Ovary (tissue), 9 donors: Measurements from ENCODE around the gene BMS1. TPM values are rescaled to one million over a fixed set of nuclear protein-coding genes. Genes with fewer than 3 reads are reported as not detected.
"Not testable (repeated sequence)": the region's sequence is repeated elsewhere in the genome, so short reads cannot be mapped to it uniquely, and the experiment has no call there.

Experiments
- DNase-seq, 5 donors: peaks; one replicate each; pipeline ENCODE4 v3.0.0-alpha.2; 2019 to 2020
- H3K27ac ChIP-seq, 2 donors: fragments of 200-600 bp; one replicate each; pipeline versions ENCODE4 v1.5.1 to v1.8.0; 2019 to 2022
- H3K27me3 ChIP-seq: fragments of 200-600 bp; one replicate; pipeline ENCODE4 v1.8.0; 2022
- H3K36me3 ChIP-seq: fragments of 200-600 bp; sonication (generic); one replicate; pipeline ENCODE4 v1.5.1; 2019
- H3K4me1 ChIP-seq: one replicate; pipeline ENCODE4 v1.8.1; 2013; ENCODE audit warnings: mild to moderate bottlenecking, moderate library complexity; ENCODE audit not compliant: insufficient read depth
- H3K4me3 ChIP-seq: fragments of 200-600 bp; sonication (generic); one replicate; pipeline ENCODE4 v1.5.1; 2017
- H3K9me3 ChIP-seq, 2 donors: fragments of 200-600 bp in 1 of 2; sonication (generic) in 1 of 2; one replicate each; pipeline versions ENCODE4 v1.5.1 to v1.8.1; 2013 to 2019; ENCODE audit warnings: mild to moderate bottlenecking in 1 of 2, moderate library complexity in 1 of 2
- CTCF ChIP-seq, 3 donors: fragments of 450-650 bp in 2 of 3; fragments of 200-600 bp in 1 of 3; IDR thresholded peaks; one replicate each; pipeline versions ENCODE4 v1.5.1 to v1.8.0; 2016 to 2022; ENCODE audit warnings: antibody characterized with exemption in 3 of 3, mild to moderate bottlenecking in 1 of 3
- EP300 ChIP-seq: sonication (generic); formaldehyde crosslinking; IDR thresholded peaks from one replicate; pipeline ENCODE4 v1.6.1; 2017; ENCODE audit warnings: antibody characterized with exemption
- POLR2A ChIP-seq: fragments of 450-650 bp; IDR thresholded peaks from one replicate; pipeline ENCODE4 v1.6.1; 2017; ENCODE audit warnings: antibody characterized with exemption, mild to moderate bottlenecking, moderate library complexity
- WGBS, 3 donors: extraction: QIAGEN DNeasy Blood & Tissue Kit in 1 of 3; methylation state at CpG; one replicate each; pipeline versions ENCODE4 v1.1.5 to v1.1.7; 2013 to 2017; 5-methylcytosine and 5-hydroxymethylcytosine counted together
- intact Hi-C, 4 donors: fragments of 100-400 bp; cut with DNase I; formaldehyde crosslinking; loops; one replicate each; pipeline versions ENCODE4 v1.11.0 to v1.15.1; 2022 to 2023
- polyA plus RNA-seq, 2 donors: library from polyadenylated mRNA; stranded (reverse); fragments of 200-250 nt in 1 of 2; fragments of 350-450 nt in 1 of 2; fragmentation: Illumina TruSeq in 1 of 2; extraction: RNeasy Lipid Tissue Mini Kit (QIAGEN cat#74804) in 1 of 2; gene quantifications; one replicate each; pipeline ENCODE4 v1.2.3, GENCODE V29; 2013 to 2014
- total RNA-seq, 7 donors: library from RNA; depleted of rRNA in 2 of 7; stranded (reverse); fragments of >200 nt in 2 of 7; fragmentation: NEBNext Ultra II Directional in 3 of 7; extraction: Animal tissue kit (Norgen Biotek cat#: 25700) in 3 of 7; gene quantifications; one replicate each; pipeline versions ENCODE4 v1.1.0 to v1.2.4, GENCODE V29; 2016 to 2023
- donor health status: DM: no; HTN: no; CAD: no; lungs with moderate emphysema.
- donor health status: DM: no; HTN: no; CAD: no.
- donor health status: Bipolar disorder and iron deficiency.
- donor health status: DM: yes; HTN: yes; CAD: no.
- donor health status: DM: no; HTN: no; CAD: no.
- donor health status: DM: yes; HTN: yes; CAD: no.

BMS1 gene
- total and polyA plus RNA-seq, 9 donors: 8.4 to 16.0 (median 13.3) TPM

GRCh38 chr10:42836096-42836495, 53.5 kb downstream of the BMS1 start:
- intact Hi-C loops: no loop called here
- H3K27me3 ChIP-seq: no peaks in the 10 kb centered on the region
- no peaks in the 10 kb centered on the region for H3K4me1 ChIP-seq
- H3K36me3 ChIP-seq: no peaks in the 10 kb centered on the region
- WGBS, 3 donors: 38 to 42% (median 40%) methylated on average over 14 of the region's 14 CpGs
- H3K27ac ChIP-seq: no peak overlapping the region
- H3K9me3 ChIP-seq: no peaks in the 10 kb centered on the region
- TF ChIP-seq POLR2A (no peak), EP300 (no peak), CTCF (IDR thresholded peaks at IDR 0.05) (no peak)
- no peak overlapping the region for H3K4me3 ChIP-seq
- DNase-seq: no peak

- Histone ChIP-seq H3K27ac (no peak overlapping the region), H3K4me1 (no peaks in the 10 kb centered on the region), H3K27me3 (no peaks in the 10 kb centered on the region), H3K9me3 (no peaks in the 10 kb centered on the region), H3K4me3 (no peak overlapping the region), H3K36me3 (no peaks in the 10 kb centered on the region)
- no peak for TF ChIP-seq POLR2A
- TF ChIP-seq CTCF (IDR thresholded peaks at IDR 0.05): no peak
- intact Hi-C loops: no loop called here
- no peak for DNase-seq
- WGBS, 3 donors: 2 to 4% (median 3%) methylated on average over 52 to 60 of the region's 60 CpGs
These were observed 54.3 kb downstream of the BMS1 start for GRCh38 chr10:42836771-42837468.

GRCh38 chr10:42844810-42845209, 62.2 kb downstream of the BMS1 start:
- H3K9me3 ChIP-seq, H3K27ac ChIP-seq, H3K4me3 ChIP-seq, DNase-seq, H3K4me1 ChIP-seq, H3K27me3 ChIP-seq, H3K36me3 ChIP-seq, intact Hi-C loops: not testable (repeated sequence)
- 6 to 12% (median 9%) methylated on average over 5 of the region's 5 CpGs for WGBS, 3 donors

GRCh38 chr10:42847261-42847660, 64.7 kb downstream of the BMS1 start:
- intact Hi-C loops: not testable (repeated sequence)

GRCh38 chr10:42850931-42851330, 68.3 kb downstream of the BMS1 start:
- Histone ChIP-seq H3K36me3 (no peaks in the 10 kb centered on the region), H3K9me3 (peaks cover 0 to 3% of the 10 kb centered on the region in 2 donors), H3K27ac (no peak overlapping the region), H3K27me3 (no peaks in the 10 kb centered on the region), H3K4me3 (no peak overlapping the region), H3K4me1 (no peaks in the 10 kb centered on the region)
- intact Hi-C loops: no loop called here
- 60 to 68% (median 62%) methylated on average over 4 of the region's 4 CpGs for WGBS, 3 donors
- TF ChIP-seq CTCF (IDR thresholded peaks at IDR 0.05): no peak
- no peak for TF ChIP-seq POLR2A
- TF ChIP-seq EP300: no peak
- no peak for DNase-seq

More at GRCh38 chr10:42847261-42847660, 64.7 kb downstream of the BMS1 start:
- H3K27me3 ChIP-seq, H3K4me1 ChIP-seq, H3K4me3 ChIP-seq, DNase-seq, H3K27ac ChIP-seq, H3K9me3 ChIP-seq, H3K36me3 ChIP-seq: not testable (repeated sequence)
- WGBS, 3 donors: 88 to 97% (median 95%) methylated on average over 15 to 25 of the region's 28 CpGs
